Gastrocnemius medialis (tissue), 4 donors: Measurements from ENCODE around the gene SMIM1. TPM values are rescaled to one million over a fixed set of nuclear protein-coding genes. Genes with fewer than 3 reads are reported as not detected.

ENCODE experiments used
- ATAC-seq, 2 donors: fragments of 150-250 bp; one replicate each; pipeline ENCODE4 v1.9.1; 2016
- DNase-seq, 2 donors: peaks; one replicate each; pipeline ENCODE4 v3.0.0-alpha.2; 2019
- H3K27ac ChIP-seq, 4 donors: fragments of 200-600 bp; sonication (generic); 1 replicate in 1 of 4; 2 replicates in 3 of 4; pipeline ENCODE4 v1.5.1; 2016 to 2018; ENCODE audit warnings: mild to moderate bottlenecking in 2 of 4, moderate library complexity in 1 of 4
- H3K27me3 ChIP-seq, 3 donors: fragments of 200-600 bp; sonication (generic) in 2 of 3; 1 replicate in 1 of 3; 2 replicates in 2 of 3; pipeline versions ENCODE4 v1.5.1 to v1.6.0; 2016 to 2019; ENCODE audit warnings: mild to moderate bottlenecking in 1 of 3, moderate library complexity in 1 of 3
- H3K36me3 ChIP-seq, 2 donors: fragments of 200-600 bp; sonication (generic) in 1 of 2; one replicate each; pipeline ENCODE4 v1.5.1; 2017 to 2018
- H3K4me1 ChIP-seq, 2 donors: fragments of 200-600 bp; sonication (generic) in 1 of 2; one replicate each; pipeline ENCODE4 v1.5.1; 2016 to 2017; ENCODE audit warnings: mild to moderate bottlenecking in 2 of 2
- H3K4me3 ChIP-seq, 4 donors: fragments of 200-600 bp; sonication (generic) in 3 of 4; 1 replicate in 1 of 4; 2 replicates in 3 of 4; pipeline ENCODE4 v1.5.1; 2016 to 2019; ENCODE audit warnings: mild to moderate bottlenecking in 2 of 4
- H3K9me3 ChIP-seq, 3 donors: fragments of 200-600 bp; sonication (generic) in 2 of 3; 1 replicate in 1 of 3; 2 replicates in 2 of 3; pipeline ENCODE4 v1.5.1; 2016 to 2019
- CTCF ChIP-seq, 5 experiments: fragments of 450-650 bp in 3 of 5; fragments of 200-600 bp in 2 of 5; sonication (generic) in 2 of 5; IDR thresholded peaks in 4 of 5; conservative IDR thresholded peaks in 1 of 5; 1 replicate in 4 of 5; 2 replicates in 1 of 5; pipeline ENCODE4 v1.5.1; 2016 to 2019; ENCODE audit warnings: antibody characterized with exemption in 5 of 5, mild to moderate bottlenecking in 3 of 5, moderate library complexity in 3 of 5
- POLR2A ChIP-seq, 2 donors: fragments of 450-650 bp; IDR thresholded peaks; one replicate each; pipeline ENCODE4 v1.6.1; 2017; ENCODE audit warnings: antibody characterized with exemption in 2 of 2, mild to moderate bottlenecking in 2 of 2, moderate library complexity in 2 of 2
- in situ Hi-C, 4 donors: fragments of 200-750 bp; cut with MboI; loops; one replicate each; pipeline versions ENCODE4 v1.15.0 to v1.8.0; 2017; ENCODE audit warnings: low sequenced_read_pairs in 4 of 4
- intact Hi-C: fragments of 100-400 bp; cut with DNase I; formaldehyde crosslinking; loops from one replicate; pipeline ENCODE4 v1.15.1; 2023; ENCODE audit warnings: low total_unique reads
- total RNA-seq, 4 donors: library from RNA; depleted of rRNA; stranded (reverse); fragments of >200 nt; gene quantifications; one replicate each; pipeline versions ENCODE4 v1.1.0 to v1.2.3, GENCODE V29; 2016

SMIM1 gene
- total RNA-seq, 4 donors from 2014 or later = 1.4 to 3.7 TPM; not detected in 2

GRCh38 chr1:3817138-3817740 lies 44.7 kb downstream of the SMIM1 start:
- Histone ChIP-seq H3K4me1 (no peaks in the 10 kb centered on the region), H3K27ac (no peak overlapping the region), H3K36me3 (peaks cover 6 to 69% of the 10 kb centered on the region in 2 donors), H3K27me3 (no peaks in the 10 kb centered on the region), H3K9me3 (no peaks in the 10 kb centered on the region), H3K4me3 (no peak overlapping the region)
- DNase-seq = no peak
- in situ Hi-C loops (loop anchor here in 1 of 4 donors (25.0 kb wide), 1 partner anchor 105 kb away; no protein-coding TSS in a partner anchor), intact Hi-C loops (no loop called here)
- no peak for TF ChIP-seq POLR2A (IDR thresholded peaks at IDR 0.05)
- no peak for TF ChIP-seq CTCF (IDR thresholded peaks at IDR 0.05 in 4 of 5, conservative IDR thresholded peaks at IDR 0.05 in 1 of 5)
- ATAC-seq = no peak

- ATAC-seq = no peak
- no peaks in the 10 kb centered on the region for H3K9me3 ChIP-seq
- peaks cover 6 to 76% of the 10 kb centered on the region in 2 donors for H3K36me3 ChIP-seq
- no peak overlapping the region for H3K27ac ChIP-seq
- intact Hi-C loops = no loop called here
- no peak for TF ChIP-seq CTCF (IDR thresholded peaks at IDR 0.05 in 4 of 5, conservative IDR thresholded peaks at IDR 0.05 in 1 of 5)
- no peak for TF ChIP-seq POLR2A (IDR thresholded peaks at IDR 0.05)
- in situ Hi-C loops = loop anchor here in 1 of 4 donors (25.0 kb wide), 1 partner anchor 106 kb away; no protein-coding TSS in a partner anchor
- no peaks in the 10 kb centered on the region for H3K27me3 ChIP-seq
- H3K4me1 ChIP-seq = no peaks in the 10 kb centered on the region
- no peak overlapping the region for H3K4me3 ChIP-seq
- no peak for DNase-seq
These were observed 45.5 kb downstream of the SMIM1 start for GRCh38 chr1:3817821-3818597.

- DNase-seq = no peak
- Histone ChIP-seq H3K4me3 (no peak overlapping the region), H3K9me3 (no peaks in the 10 kb centered on the region), H3K27me3 (no peaks in the 10 kb centered on the region), H3K36me3 (peaks cover 2 to 80% of the 10 kb centered on the region in 2 donors), H3K27ac (no peak overlapping the region), H3K4me1 (no peaks in the 10 kb centered on the region)
- TF ChIP-seq CTCF (IDR thresholded peaks at IDR 0.05 in 4 of 5, conservative IDR thresholded peaks at IDR 0.05 in 1 of 5) (no peak), POLR2A (IDR thresholded peaks at IDR 0.05) (no peak)
- intact Hi-C loops = no loop called here
- in situ Hi-C loops = loop anchor here in 1 of 4 donors (25.0 kb wide), 1 partner anchor 107 kb away; no protein-coding TSS in a partner anchor
- ATAC-seq = no peak
These were observed 47.2 kb downstream of the SMIM1 start for GRCh38 chr1:3819771-3820200.

DNA sequence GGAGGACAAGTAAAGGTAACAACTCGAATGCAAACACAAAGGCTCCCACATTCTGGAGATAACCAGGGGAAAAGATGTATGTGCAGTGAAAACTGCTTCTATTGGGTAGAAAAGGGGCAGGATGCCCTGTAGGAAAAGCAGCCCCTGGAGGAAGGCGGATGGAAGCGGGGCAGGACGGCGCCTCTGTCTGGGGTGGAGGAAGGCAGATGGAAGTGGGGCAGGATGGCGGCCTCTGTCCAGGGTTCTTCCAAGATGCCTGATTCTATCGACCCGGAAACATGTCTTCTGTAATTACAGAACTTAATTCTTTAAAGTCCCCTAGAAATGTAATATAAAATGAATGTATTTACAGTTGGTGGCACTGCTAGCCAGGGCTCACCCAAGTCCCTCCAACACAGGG lies 47.8 kb downstream of the SMIM1 start:
- Histone ChIP-seq H3K27me3 (no peaks in the 10 kb centered on the region), H3K36me3 (peaks cover 0 to 77% of the 10 kb centered on the region in 2 donors), H3K4me3 (no peak overlapping the region), H3K27ac (no peak overlapping the region), H3K9me3 (no peaks in the 10 kb centered on the region), H3K4me1 (no peaks in the 10 kb centered on the region)
- intact Hi-C loops = no loop called here
- DNase-seq (no peak), ATAC-seq (no peak)
- in situ Hi-C loops = loop anchor here in 1 of 4 donors (25.0 kb wide), 1 partner anchor 108 kb away; no protein-coding TSS in a partner anchor
- TF ChIP-seq CTCF (IDR thresholded peaks at IDR 0.05 in 4 of 5, conservative IDR thresholded peaks at IDR 0.05 in 1 of 5) (no peak), POLR2A (IDR thresholded peaks at IDR 0.05) (no peak)
